Trophoblast cell (in vitro differentiated cells and primary cell): ENCODE results near the gene FAM229A.

Experiments used
- DNase-seq, 2 donors: peaks; one replicate each; pipeline ENCODE4 v3.0.0-alpha.2; 2016
- H2AFZ ChIP-seq: 2 replicates; pipeline ENCODE4 v1.6.1; 2013; ENCODE audit warnings: low read length, moderate library complexity, mild to moderate bottlenecking; ENCODE audit not compliant: insufficient read depth, poor library complexity
- H2AK5ac ChIP-seq: 2 replicates; pipeline ENCODE4 v1.6.1; 2013; ENCODE audit warnings: mild to moderate bottlenecking, low read length
- H2BK120ac ChIP-seq: 2 replicates; pipeline ENCODE4 v1.6.1; 2013; ENCODE audit warnings: low read length, mild to moderate bottlenecking, moderate library complexity; ENCODE audit not compliant: insufficient read depth, poor library complexity
- H2BK12ac ChIP-seq: 2 replicates; pipeline ENCODE4 v1.6.1; 2013; ENCODE audit warnings: mild to moderate bottlenecking, low read length, moderate library complexity
- H2BK5ac ChIP-seq: 2 replicates; pipeline ENCODE4 v1.6.1; 2013; ENCODE audit warnings: low read length, low read depth, moderate library complexity, mild to moderate bottlenecking; ENCODE audit not compliant: poor library complexity
- H3K14ac ChIP-seq: 2 replicates; pipeline ENCODE4 v1.6.1; 2013; ENCODE audit warnings: mild to moderate bottlenecking, low read length
- H3K18ac ChIP-seq: 2 replicates; pipeline ENCODE4 v1.6.1; 2013; ENCODE audit warnings: mild to moderate bottlenecking, low read length
- H3K23ac ChIP-seq: 2 replicates; pipeline ENCODE4 v1.6.1; 2013; ENCODE audit warnings: low read length
- H3K27ac ChIP-seq: 2 replicates; pipeline ENCODE4 v1.5.1; 2013; ENCODE audit warnings: low read depth, mild to moderate bottlenecking, inconsistent platforms, low read length, moderate library complexity
- H3K27me3 ChIP-seq: 2 replicates; pipeline ENCODE4 v1.6.1; 2013; ENCODE audit warnings: inconsistent platforms, mild to moderate bottlenecking, low read length, moderate library complexity; ENCODE audit not compliant: insufficient read depth
- H3K36me3 ChIP-seq, 2 experiments: 1 replicate in 1 of 2; 2 replicates in 1 of 2; pipeline ENCODE4 v1.6.1; 2013; ENCODE audit warnings: low read length in 2 of 2, mild to moderate bottlenecking in 2 of 2, moderate library complexity in 1 of 2; ENCODE audit not compliant: insufficient read depth in 2 of 2, control insufficient read depth in 1 of 2
- H3K4ac ChIP-seq: 2 replicates; pipeline ENCODE4 v1.6.1; 2013; ENCODE audit warnings: low read depth, mild to moderate bottlenecking, low read length, moderate library complexity
- H3K4me1 ChIP-seq, 2 experiments: 1 replicate in 1 of 2; 2 replicates in 1 of 2; pipeline ENCODE4 v1.6.1; 2013; ENCODE audit warnings: low read length in 2 of 2, mild to moderate bottlenecking in 2 of 2, moderate library complexity in 1 of 2; ENCODE audit not compliant: insufficient read depth in 2 of 2, control insufficient read depth in 1 of 2
- H3K4me2 ChIP-seq: 2 replicates; pipeline ENCODE4 v1.6.1; 2013; ENCODE audit warnings: inconsistent platforms, mild to moderate bottlenecking, low read length, moderate library complexity
- H3K4me3 ChIP-seq: 2 replicates; pipeline ENCODE4 v1.5.1; 2013; ENCODE audit warnings: mild to moderate bottlenecking, low read depth, low read length, inconsistent platforms
- H3K79me1 ChIP-seq: one replicate; pipeline ENCODE4 v1.6.1; 2013; ENCODE audit warnings: low read length
- H3K79me2 ChIP-seq: 2 replicates; pipeline ENCODE4 v1.6.1; 2013; ENCODE audit warnings: low read length, mild to moderate bottlenecking; ENCODE audit not compliant: control insufficient read depth, insufficient read depth, poor library complexity
- H3K9ac ChIP-seq: 2 replicates; pipeline ENCODE4 v1.6.1; 2013; ENCODE audit warnings: mild to moderate bottlenecking, low read length
- H3K9me3 ChIP-seq: 2 replicates; pipeline ENCODE4 v1.6.1; 2013; ENCODE audit warnings: low read depth, mild to moderate bottlenecking, control low read depth, inconsistent platforms, low read length; ENCODE audit not compliant: insufficient read depth
- H4K12ac ChIP-seq: 2 replicates; pipeline ENCODE4 v1.6.1; 2013; ENCODE audit warnings: low read depth, mild to moderate bottlenecking, low read length, moderate library complexity
- H4K8ac ChIP-seq: 2 replicates; pipeline ENCODE4 v1.6.1; 2013; ENCODE audit warnings: low read depth, mild to moderate bottlenecking, low read length, moderate library complexity
- H4K91ac ChIP-seq: one replicate; pipeline ENCODE4 v1.6.1; 2013; ENCODE audit warnings: low read depth, mild to moderate bottlenecking, low read length, moderate library complexity
- WGBS: extraction: QIAGEN DNeasy Blood & Tissue Kit; methylation state at CpG from one replicate; pipeline ENCODE4 v1.1.7; 2013; ENCODE audit warnings: missing lambda C conversion rate; ENCODE audit not compliant: insufficient read length, insufficient coverage; ENCODE audit errors: extremely low coverage; 5-methylcytosine and 5-hydroxymethylcytosine counted together

FAM229A gene

DNA sequence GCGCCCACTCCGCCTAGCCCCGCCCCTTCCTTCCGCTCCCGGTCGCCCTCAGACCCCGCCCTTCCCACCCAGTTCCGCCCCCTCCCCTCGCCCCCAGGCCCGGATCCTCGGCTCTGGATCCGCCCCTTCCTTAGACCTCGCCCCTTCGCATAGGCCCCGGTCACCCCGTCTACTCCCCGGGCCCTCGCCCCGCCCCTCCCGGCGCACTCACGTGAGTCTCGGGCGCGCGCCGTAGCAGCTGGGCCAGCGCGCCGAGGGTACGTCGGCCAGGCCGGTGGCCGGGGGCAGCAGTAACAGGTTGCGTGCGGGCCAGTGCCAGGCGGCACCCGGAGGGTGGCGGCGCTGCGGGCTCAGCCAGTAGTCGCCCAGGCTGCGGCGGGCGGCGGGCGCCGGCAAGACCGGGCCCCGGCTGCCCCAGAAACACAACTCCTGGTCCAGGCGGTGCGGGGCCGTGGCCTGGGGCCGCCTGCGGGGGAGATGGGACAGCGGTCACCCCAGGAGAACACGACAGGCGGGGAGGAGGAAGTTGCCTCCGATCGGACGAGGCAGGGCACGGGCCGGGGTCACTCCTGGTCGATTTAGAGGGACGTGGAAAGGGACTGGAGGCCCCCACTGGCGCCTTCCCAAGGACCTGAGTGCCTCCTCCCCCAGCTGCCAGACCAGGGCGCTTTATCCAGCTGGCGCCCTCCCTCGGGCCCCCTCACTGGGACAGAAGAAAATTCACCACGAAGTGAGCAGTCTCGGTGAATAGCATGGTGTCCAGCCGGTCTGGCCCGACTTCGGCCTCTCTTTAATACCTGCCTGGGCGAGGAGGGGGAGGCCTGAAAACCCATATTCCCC is 10.7 kb downstream of the FAM229A start:
- H3K14ac ChIP-seq, result peak overlapping the region; percentile 38
- H3K23ac ChIP-seq, result no peak overlapping the region
- peak overlapping the region; percentile 62 for H3K9ac ChIP-seq
- peak overlapping the region; percentile 71 for H3K27ac ChIP-seq
- H3K4ac ChIP-seq, result peak overlapping the region; percentile 50
- peak overlapping the region; percentile 80 for H4K91ac ChIP-seq
- peak overlapping the region; percentile 92 for H4K8ac ChIP-seq
- H3K4me2 ChIP-seq, result peak overlapping the region; percentile 87
- H4K12ac ChIP-seq, result peak overlapping the region; percentile 69
- peaks cover 12 to 19% of the 10 kb centered on the region in 2 experiments for H3K4me1 ChIP-seq
- H3K27me3 ChIP-seq, result no peaks in the 10 kb centered on the region
- H3K4me3 ChIP-seq, result peak overlapping the region; percentile 78
- peak overlapping the region; percentile 1 for H2AK5ac ChIP-seq
- WGBS, result no CpG with 5 or more reads among the region's 75 CpGs
- H2BK120ac ChIP-seq, result peak overlapping the region; percentile 72
- no peaks in the 10 kb centered on the region for H3K36me3 ChIP-seq
- peaks cover 2% of the 10 kb centered on the region for H3K9me3 ChIP-seq
- H2BK5ac ChIP-seq, result peak overlapping the region; percentile 77
- peak overlapping the region; percentile 82 for H3K18ac ChIP-seq
- peak overlapping the region; percentile 83 for H2AFZ ChIP-seq
- peaks cover 9% of the 10 kb centered on the region for H3K79me1 ChIP-seq
- no peak overlapping the region for H2BK12ac ChIP-seq
- peaks cover 5% of the 10 kb centered on the region for H3K79me2 ChIP-seq
- DNase-seq, result peak; percentile 87 to 92

DNA sequence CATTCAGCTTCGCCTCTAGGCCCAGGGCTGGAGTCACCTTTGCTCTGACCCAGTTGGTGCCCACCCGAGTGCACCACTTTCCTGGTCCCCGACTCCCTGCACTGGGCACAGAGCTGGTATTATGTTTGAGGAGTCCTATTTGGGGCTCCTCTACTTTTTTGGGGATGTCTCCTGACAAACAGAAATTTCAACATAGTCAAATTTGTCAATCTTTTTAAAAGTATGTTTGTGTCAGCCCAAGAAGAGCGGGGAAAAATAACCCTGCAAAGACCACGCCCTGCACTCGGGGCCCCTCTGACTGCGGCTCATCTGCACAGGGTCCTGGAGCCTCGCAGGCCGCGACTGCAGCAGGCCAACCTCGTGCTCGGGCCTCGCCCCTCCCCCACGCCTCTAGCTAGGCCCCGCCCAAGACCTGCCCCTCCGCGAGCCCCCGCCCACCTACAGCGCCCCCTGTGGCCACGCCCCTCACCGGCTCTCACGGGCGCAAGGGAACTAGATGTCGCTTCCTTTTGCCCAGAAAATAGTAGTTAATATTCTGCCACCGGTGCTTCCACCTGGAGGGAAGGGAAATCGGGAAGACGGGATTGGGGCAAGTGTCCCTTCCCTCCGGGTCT is 11.4 kb downstream of the FAM229A start:
- Histone ChIP-seq H2BK12ac (no peak overlapping the region), H3K27ac (peak overlapping the region; percentile 53), H3K23ac (no peak overlapping the region), H3K79me2 (peaks cover 5% of the 10 kb centered on the region), H3K4ac (no peak overlapping the region), H2BK120ac (no peak overlapping the region), H4K12ac (no peak overlapping the region), H3K14ac (no peak overlapping the region), H2AFZ (peak overlapping the region; percentile 32), H3K4me3 (peak overlapping the region; percentile 78), H2BK5ac (peak overlapping the region; percentile 43), H4K8ac (peak overlapping the region; percentile 81), H4K91ac (peak overlapping the region; percentile 52), H2AK5ac (no peak overlapping the region), H3K9ac (no peak overlapping the region), H3K4me2 (peak overlapping the region; percentile 68), H3K4me1 (peaks cover 17 to 24% of the 10 kb centered on the region in 2 experiments), H3K79me1 (peaks cover 9% of the 10 kb centered on the region), H3K36me3 (no peaks in the 10 kb centered on the region), H3K9me3 (peaks cover 2% of the 10 kb centered on the region), H3K27me3 (no peaks in the 10 kb centered on the region), H3K18ac (peak overlapping the region; percentile 71)
- no CpG with 5 or more reads among the region's 28 CpGs for WGBS
- DNase-seq, result peak; percentile 53 to 64

DNA sequence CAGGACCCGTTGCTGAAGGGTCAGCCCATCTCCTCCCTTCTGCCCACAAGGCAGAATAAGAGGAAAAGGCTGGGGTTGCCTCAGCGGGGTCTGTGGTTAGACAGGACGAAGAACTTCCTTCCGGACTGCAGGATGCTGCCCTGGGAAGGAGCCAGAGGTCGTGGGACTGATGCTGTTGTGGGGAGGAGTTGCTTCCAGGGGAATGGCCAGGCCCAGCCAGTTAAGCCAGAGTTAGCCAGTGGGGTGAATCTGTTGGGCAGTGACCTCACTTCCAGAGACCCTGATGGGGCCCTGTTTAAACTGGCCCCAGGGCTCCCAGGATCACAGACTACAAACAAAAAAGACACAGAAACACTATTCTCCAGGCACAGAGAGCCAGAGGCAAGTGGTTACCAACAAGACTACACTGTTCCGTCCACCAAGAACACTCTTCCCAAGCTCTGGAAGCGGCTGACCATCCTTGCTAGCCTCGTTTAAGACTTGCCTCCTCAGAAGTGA is 13.0 kb downstream of the FAM229A start:
- Histone ChIP-seq H2BK120ac (no peak overlapping the region), H2BK5ac (no peak overlapping the region), H3K14ac (no peak overlapping the region), H3K9ac (no peak overlapping the region), H3K4me3 (no peak overlapping the region), H3K4me1 (peaks cover 17 to 27% of the 10 kb centered on the region in 2 experiments), H4K12ac (no peak overlapping the region), H3K23ac (no peak overlapping the region), H4K8ac (no peak overlapping the region), H3K9me3 (peaks cover 2% of the 10 kb centered on the region), H2BK12ac (no peak overlapping the region), H3K79me2 (peaks cover 5% of the 10 kb centered on the region), H3K27me3 (no peaks in the 10 kb centered on the region), H4K91ac (no peak overlapping the region), H3K18ac (no peak overlapping the region), H3K4ac (no peak overlapping the region), H3K36me3 (no peaks in the 10 kb centered on the region), H3K79me1 (peaks cover 9% of the 10 kb centered on the region), H2AK5ac (no peak overlapping the region), H3K27ac (peak overlapping the region; percentile 20), H3K4me2 (no peak overlapping the region), H2AFZ (no peak overlapping the region)
- DNase-seq, result no peak
- WGBS, result no CpG with 5 or more reads among the region's 8 CpGs

DNA sequence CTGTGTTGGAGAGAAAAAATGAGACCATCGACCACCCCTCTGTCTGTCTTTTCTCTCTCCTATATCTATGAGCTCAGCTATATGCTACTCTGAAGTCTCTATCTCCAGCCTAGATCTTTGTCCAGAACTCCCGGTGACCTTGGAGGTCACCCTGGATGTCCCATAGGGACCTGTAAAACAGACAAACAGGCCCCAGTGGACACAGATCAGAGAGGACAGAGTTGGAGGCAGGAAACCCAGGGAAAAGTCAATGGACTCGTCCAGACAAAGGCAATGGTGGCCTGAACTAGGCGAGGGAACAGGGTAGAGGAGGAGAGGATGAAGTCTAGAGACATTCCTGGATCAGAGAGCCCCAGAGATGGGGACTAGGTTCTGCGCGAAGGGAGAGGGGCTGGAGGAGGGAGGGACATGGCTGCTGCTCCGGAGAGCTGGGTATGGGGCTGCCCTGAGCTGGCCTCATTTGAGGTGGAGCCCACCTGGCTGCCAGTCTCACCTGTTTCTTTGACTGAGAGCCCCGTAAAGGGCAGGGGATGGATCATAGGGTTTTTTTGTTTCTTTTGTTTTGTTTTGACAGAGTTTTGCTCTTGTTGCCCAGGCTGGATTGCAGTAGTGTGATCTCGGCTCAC is 15.6 kb downstream of the FAM229A start:
- no peak overlapping the region for H2AFZ ChIP-seq

More for the DNA sequence above, 15.6 kb downstream of the FAM229A start:
- Histone ChIP-seq H2BK12ac (peak overlapping the region; percentile 6), H3K36me3 (no peaks in the 10 kb centered on the region), H3K27me3 (no peaks in the 10 kb centered on the region), H3K4me3 (no peak overlapping the region), H4K8ac (no peak overlapping the region), H3K14ac (no peak overlapping the region), H3K27ac (no peak overlapping the region), H2BK120ac (no peak overlapping the region), H2AK5ac (no peak overlapping the region), H3K4ac (no peak overlapping the region), H3K9ac (no peak overlapping the region), H4K91ac (no peak overlapping the region), H3K79me1 (peaks cover 4% of the 10 kb centered on the region), H3K4me2 (no peak overlapping the region), H3K4me1 (peaks cover 13 to 19% of the 10 kb centered on the region in 2 experiments), H4K12ac (no peak overlapping the region), H2BK5ac (peak overlapping the region; percentile 4), H3K23ac (no peak overlapping the region), H3K9me3 (peaks cover 2% of the 10 kb centered on the region), H3K18ac (no peak overlapping the region), H3K79me2 (peaks cover 2% of the 10 kb centered on the region)
- WGBS, result no CpG with 5 or more reads among the region's 9 CpGs
- DNase-seq, result no peak
